DMS 273 (cell line): ENCODE measurements around the gene ROM1.
A peak's percentile ranks its signal among the peaks of the same experiment; 100 is the strongest.
"Not testable (repeated sequence)": the region's sequence is repeated elsewhere in the genome, so short reads cannot be mapped to it uniquely, and the experiment has no call there.

Experiments used
- DNase-seq: peaks from one replicate; lab custom pipeline; 2025; ENCODE audit not compliant: unreplicated experiment; lab: John Stamatoyannopoulos, UW

Gene ROM1

DNA sequence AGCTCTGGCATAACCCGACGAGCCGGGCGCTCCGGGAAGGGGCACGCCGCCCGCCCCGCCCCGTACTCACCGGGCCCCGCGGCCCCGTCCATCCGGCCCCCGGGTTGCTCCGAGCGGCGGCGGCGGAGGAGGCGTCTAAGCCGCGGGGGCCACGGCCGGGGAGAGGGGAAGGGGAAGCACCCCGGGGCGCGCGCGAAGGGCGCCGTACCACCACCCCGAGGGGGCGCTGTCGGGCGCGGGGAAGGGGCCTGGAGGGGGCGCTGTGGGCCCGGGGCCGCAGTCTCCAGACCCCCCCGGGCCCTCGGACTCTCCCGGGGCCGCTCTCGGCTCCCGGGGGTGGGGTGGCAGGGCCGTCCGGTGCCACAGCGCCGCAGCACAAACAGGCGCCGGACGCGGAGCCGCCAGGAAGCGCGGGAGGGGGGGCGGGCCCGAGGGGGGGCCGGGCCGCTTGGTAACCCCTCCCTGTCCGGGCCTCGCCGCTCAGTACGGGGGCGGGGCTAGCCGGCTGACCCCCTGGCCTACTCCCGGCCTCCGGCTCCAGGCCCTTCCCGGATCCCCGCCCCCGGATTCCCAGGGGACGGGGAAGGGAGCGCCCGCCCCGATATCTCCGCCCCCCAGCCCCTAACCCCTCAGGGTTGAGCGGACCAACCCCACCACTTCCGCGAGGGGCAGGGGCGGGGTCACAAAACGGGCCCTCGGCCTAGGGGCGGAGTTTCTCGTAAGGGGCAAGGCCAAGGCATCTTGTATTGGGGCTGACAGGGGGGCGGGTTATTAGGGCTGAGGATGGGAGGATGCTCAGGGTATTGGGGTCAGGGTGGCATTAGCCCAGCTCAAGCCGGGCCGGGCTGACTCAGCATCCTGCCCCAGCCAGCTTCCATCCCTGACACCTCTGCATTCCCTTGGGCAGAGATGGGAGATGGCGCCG, at the start of gene ROM1, which contains the start of gene EML3:
ROM1 (plus strand) TSS at position 892 of the 925 bp plus-strand sequence; CDS start at position 917, 25 bp downstream.
EML3 (minus strand) TSS at position 410 of the 925 bp plus-strand sequence; CDS start at position 92, 318 bp downstream.
- peak; percentile 87 for DNase-seq

DNA sequence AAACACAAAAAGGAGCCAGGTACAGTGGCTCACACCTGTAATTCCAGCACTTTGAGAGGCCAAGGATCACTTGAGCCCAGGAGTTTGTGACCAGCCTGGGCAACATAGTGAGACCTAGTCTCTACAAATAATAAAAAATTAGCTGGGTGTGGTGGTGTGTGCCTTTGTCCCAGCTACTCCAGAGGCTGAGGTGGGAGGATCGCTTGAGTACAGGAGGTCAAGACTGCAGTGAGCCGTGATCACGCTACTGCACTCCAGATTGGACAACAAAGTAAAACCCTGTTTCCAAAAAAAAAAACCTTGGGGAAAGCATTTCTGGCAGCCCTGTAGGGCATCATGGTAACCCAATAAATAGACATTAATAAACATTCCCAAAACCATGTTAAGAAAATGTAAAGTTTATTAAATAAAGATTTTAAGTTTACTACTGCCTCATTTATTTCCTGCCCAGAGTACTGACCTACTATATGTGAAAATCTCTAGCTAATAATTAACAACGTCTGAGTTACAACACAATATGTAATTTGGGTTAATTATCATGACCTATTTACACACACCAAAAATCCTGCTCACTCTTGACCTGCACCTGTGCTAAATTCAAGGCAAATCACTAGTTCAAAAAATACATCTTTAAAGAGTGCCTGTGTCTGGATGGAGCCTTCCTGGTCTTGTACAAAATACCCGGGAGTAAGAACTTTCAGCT, 47.8 kb upstream of the ROM1 start:
- no peak for DNase-seq

DNA sequence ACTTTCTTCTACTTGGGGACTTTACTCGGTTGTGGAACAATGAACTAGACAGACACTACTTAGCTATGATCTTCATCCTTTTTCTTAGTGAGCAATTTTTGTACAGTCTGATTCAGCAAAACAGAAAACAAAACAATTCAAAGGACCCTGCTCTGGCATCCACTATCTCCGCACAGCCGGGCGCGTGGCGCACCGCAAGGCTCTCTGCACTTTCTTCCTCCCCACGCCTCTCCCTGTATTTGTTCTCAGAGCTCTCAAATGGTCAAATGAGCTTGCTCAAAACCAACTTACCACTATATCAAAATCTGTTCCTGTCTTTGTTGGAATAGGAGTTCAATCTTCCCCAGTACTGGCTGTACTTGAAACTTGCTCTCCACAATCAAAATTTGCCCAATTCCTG, 46.8 kb upstream of the ROM1 start:
- no peak for DNase-seq

DNA sequence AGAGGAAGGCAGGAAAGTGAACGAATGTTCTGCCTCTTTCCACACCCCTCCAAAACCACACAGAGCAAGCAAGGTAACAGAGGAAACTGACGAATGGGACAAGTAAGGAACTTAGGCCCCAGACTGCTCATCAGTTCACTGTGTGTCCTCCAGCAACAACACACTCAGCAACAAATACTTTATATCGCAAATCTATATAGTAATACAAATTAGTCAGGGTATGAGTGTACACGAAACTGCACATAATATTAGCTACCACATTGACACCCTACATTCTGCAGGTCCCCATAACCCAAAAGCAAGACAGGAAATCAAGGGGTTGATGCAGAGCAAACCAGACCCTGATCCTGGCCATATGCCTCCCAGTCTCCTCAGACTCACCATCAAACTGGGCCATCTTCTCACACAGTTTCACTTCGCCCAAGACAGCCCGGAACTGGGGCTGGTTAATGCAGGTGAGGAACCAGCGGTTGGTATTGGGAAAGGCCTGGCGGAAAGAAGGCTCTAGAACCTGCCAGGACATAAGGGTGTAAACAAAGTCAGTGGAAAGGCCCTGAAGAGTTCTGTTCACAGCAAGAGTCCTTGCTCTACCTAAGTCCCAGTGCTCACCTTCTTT, 45.9 kb upstream of the ROM1 start:
- DNase-seq, result no peak

GRCh38 chr11:62569611-62570010, 43.4 kb upstream of the ROM1 start:
- DNase-seq, result no peak

DNA sequence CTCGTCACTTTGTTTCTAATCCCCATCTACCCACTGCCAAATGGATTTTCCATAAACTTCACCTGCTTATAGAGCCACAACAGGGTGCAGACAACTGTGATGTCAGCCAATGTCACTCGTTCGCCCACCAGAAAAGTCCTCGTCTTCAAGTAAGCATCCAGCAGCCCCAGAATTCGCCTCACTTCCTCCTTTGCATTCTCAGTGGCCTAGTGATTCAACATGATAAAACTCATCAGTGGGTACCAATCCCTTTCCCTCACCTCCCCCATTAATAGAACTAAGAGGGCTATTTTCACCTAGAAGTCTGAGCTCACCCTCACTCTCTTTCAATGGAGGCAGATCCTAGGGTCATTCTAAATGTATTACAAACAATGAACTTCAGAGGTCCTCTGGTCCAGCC, 42.2 kb upstream of the ROM1 start:
- DNase-seq, result not testable (repeated sequence)

- not testable (repeated sequence) for DNase-seq
These were observed 41.6 kb upstream of the ROM1 start for GRCh38 chr11:62571493-62571892.

DNA sequence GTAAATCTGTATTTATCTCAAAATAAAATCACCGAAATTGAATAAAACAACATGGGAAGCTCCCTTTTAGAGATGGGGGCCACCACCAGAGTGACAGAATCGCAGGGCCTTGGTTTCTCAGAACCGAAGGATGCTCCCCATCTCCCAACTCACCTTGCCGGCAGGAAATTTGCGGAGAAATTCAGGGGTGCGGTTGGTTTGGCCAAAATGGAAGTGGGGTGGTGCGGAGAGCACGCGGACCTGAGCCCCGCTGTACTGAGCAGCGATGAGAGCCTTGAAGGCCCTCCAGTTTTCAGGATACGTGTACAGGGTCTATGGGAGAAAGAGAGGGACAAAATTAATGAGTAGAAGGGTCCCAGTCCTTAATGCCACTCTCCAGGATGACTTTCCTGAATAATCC, 40.6 kb upstream of the ROM1 start:
- no peak for DNase-seq

GRCh38 chr11:62573006-62573591, 40.0 kb upstream of the ROM1 start:
- peak; percentile 41 for DNase-seq

DNA sequence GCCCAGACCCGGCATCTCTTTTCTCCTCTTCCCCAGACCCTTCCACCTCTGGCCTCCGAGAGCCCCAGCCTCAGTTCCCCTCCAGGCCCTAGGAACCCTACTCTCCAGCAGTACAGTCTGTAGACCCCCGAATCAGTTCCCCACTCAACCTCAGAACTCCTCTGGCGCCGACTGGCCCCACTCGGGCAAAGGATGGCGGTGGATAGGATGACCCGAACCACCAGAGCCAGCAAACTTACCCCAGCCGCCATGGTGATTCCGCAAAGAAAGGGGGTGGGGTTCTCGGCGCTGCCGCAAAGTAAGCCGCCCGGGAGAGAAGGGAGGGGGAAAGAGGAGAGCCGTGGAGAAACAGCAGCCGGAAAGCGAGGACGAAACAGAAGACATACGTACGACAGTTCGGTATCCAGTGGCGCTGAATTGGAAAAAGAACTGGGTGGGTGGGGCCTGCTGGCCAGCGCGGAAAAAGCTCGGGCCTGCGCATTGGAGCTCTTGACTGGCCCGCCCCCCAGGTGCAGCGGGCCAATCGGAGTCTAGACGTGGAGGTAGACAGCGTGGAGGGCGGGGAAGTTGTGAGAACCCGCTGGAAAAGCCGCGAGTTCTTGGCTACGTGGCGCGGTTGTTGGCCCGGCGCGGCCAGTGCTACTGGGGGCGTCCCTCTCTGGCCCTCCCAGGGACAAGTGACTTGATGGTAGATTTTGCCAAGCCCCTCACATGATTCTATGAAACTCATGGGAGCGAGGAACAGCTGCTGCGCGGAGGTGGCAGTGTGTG, 39.3 kb upstream of the ROM1 start, which contains the start of gene EEF1G:
EEF1G (minus strand) TSS at position 300 of the 771 bp plus-strand sequence; CDS start at position 251, 49 bp downstream.
- DNase-seq, result peak; percentile 99

DNA sequence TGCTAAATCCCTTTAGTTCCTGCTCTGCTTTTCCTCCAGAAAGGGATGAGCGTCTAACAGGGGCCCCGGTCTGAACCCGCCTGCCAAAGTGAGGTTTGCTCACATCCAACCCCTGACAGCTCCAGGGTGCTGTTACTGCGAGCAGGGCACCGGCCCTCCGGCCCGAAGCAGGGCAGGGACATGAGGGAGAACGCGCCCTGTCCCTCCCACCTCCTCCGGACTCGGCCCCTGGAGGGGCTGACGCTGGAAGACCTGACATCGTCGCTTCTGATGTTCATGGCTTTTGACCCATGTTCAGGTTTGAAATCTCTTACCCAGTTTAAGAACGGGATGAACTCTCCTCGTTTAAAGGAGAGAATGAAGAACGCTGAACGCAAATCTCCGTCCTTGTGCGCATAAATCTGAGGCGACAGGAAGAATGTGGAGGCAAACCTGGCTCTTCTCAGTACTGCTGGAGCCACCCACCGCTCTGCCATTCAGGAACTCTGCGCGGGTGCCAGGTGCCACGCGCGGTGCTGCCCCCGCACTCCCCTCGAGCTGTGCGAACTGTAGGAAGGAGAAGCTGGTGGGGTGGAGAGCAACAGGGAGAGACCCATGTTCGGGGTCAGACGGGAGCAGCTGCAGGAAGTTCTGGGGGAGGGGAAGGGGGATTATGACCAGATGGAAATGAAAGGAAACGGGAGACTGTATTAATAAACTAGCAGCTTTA, 38.5 kb upstream of the ROM1 start:
- DNase-seq, result peak; percentile 64

GRCh38 chr11:62575156-62575555, 37.9 kb upstream of the ROM1 start:
- no peak for DNase-seq

- DNase-seq, result no peak
These were observed 37.2 kb upstream of the ROM1 start for GRCh38 chr11:62575837-62576236.

- DNase-seq, result no peak
These were observed 35.9 kb upstream of the ROM1 start for GRCh38 chr11:62577046-62577714.

- no peak for DNase-seq
These were observed 34.5 kb upstream of the ROM1 start for GRCh38 chr11:62578541-62578940.

DNA sequence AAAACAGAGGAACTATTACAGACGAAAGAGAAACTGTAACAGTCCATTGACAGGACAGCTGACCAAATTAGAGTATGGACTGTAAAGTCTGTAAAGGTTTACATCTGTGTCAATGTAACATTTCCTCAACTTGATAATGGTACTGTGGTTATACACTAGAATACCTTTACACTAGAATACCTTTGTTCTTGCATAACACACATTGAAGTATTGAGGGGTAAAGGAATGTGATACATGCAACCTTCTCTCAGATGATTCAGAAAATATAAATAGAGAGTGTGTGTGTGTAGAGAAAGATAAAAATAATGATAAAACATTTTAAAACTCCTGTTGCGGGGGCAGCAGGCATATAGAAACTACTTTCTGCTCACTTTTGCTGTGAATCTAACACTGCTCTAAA, 33.8 kb upstream of the ROM1 start:
- DNase-seq, result no peak

DNA sequence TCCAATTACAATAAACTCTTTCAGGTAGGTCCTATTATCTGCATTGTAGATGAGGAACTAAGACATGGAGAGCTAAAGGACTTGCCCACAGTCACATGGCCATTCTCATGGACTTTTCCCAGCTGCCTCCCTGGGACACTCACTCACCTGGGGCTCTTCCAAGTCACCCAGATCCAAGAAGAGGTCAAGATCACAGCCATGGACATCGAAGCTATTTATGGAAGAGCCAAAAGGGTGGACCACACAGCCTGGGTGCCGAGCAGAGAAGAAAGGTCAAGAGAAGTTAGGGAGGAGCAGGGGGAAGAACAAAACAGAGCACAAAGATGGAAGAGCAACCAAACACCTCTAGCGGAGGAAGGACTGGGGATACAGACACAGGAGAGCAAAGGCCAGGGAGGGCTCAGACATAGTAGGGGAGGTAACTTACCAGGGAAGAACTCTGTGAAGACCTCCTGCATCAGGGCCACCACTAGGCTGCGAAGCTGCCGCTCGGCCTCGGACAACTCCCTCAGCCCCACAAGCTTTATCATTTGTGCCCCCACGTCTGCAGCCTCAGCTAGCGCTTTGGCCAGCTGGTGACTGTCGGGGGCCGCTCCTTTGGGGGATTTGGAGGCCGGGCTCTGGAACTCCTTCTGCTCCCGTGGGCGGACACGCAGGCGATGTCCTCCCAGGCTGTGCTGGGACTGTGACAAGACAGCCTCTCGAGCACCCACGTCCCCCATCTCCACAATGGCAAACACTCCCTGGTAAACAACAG, 31.9 kb upstream of the ROM1 start:
- no peak for DNase-seq

- DNase-seq, result not testable (repeated sequence)
These were observed 31.3 kb upstream of the ROM1 start for GRCh38 chr11:62581735-62582134.
